Endodermal cell (in vitro differentiated cells): Measurements from ENCODE around the gene SLC40A1. TPM values are rescaled to one million over a fixed set of nuclear protein-coding genes. Genes with fewer than 3 reads are reported as not detected.

Source experiments
- DNase-seq: peaks from one replicate; pipeline ENCODE4 v3.0.0-alpha.2; 2017
- H3K27ac ChIP-seq: 2 replicates; pipeline ENCODE4 v1.5.1; 2013; ENCODE audit warnings: mild to moderate bottlenecking, low read depth, low read length, moderate library complexity
- H3K27me3 ChIP-seq: 2 replicates; pipeline ENCODE4 v1.6.1; 2013; ENCODE audit warnings: mild to moderate bottlenecking, low read length, moderate library complexity; ENCODE audit not compliant: insufficient read depth, control insufficient read depth, poor library complexity, severe bottlenecking
- H3K36me3 ChIP-seq: 2 replicates; pipeline ENCODE4 v1.7.0; 2013; ENCODE audit warnings: mild to moderate bottlenecking, low read length, moderate library complexity; ENCODE audit not compliant: control insufficient read depth, insufficient read depth
- H3K4me1 ChIP-seq: one replicate; pipeline ENCODE4 v1.7.0; 2013; ENCODE audit warnings: low read length; ENCODE audit not compliant: control insufficient read depth, insufficient read depth
- H3K4me3 ChIP-seq: 2 replicates; pipeline ENCODE4 v1.5.1; 2013; ENCODE audit warnings: mild to moderate bottlenecking, low read length, moderate library complexity
- H3K9ac ChIP-seq: 2 replicates; pipeline ENCODE4 v1.6.1; 2013; ENCODE audit warnings: mild to moderate bottlenecking, low read length, moderate library complexity; ENCODE audit not compliant: poor library complexity, severe bottlenecking; ENCODE audit errors: extremely low read depth
- H3K9me3 ChIP-seq: 2 replicates; pipeline ENCODE4 v1.6.1; 2013; ENCODE audit warnings: mild to moderate bottlenecking, low read length, moderate library complexity; ENCODE audit not compliant: control insufficient read depth
- H3K27ac Mint-ChIP-seq: 2 replicates; pipeline ENCODE4 v1.8.0; 2020; ENCODE audit warnings: mixed read lengths
- H3K27me3 Mint-ChIP-seq: 2 replicates; pipeline ENCODE4 v1.8.0; 2021; ENCODE audit warnings: mild to moderate bottlenecking, mixed read lengths; ENCODE audit not compliant: insufficient read depth
- H3K36me3 Mint-ChIP-seq: 2 replicates; pipeline ENCODE4 v1.8.0; 2020; ENCODE audit warnings: low read depth, mixed read lengths
- H3K4me1 Mint-ChIP-seq: 2 replicates; pipeline ENCODE4 v1.8.0; 2020; ENCODE audit warnings: mixed read lengths
- H3K4me3 Mint-ChIP-seq: 2 replicates; pipeline ENCODE4 v1.8.0; 2020; ENCODE audit warnings: mild to moderate bottlenecking, moderate library complexity, mixed read lengths
- H3K9me3 Mint-ChIP-seq: 2 replicates; pipeline ENCODE4 v1.8.0; 2020; ENCODE audit warnings: mild to moderate bottlenecking, mixed read lengths
- CTCF ChIP-seq: fragments of 200-600 bp; sonication (generic); conservative IDR thresholded peaks from 2 replicates; pipeline ENCODE4 v1.5.0; 2021; ENCODE audit warnings: antibody characterized with exemption, mild to moderate bottlenecking
- WGBS, 2 experiments: methylation state at CpG; one replicate each; pipeline versions ENCODE4 v1.1.5 to v1.1.7; 2013; ENCODE audit warnings: missing lambda C conversion rate in 2 of 2, mixed read lengths in 1 of 2; ENCODE audit not compliant: insufficient coverage in 1 of 2, insufficient read length in 1 of 2; 5-methylcytosine and 5-hydroxymethylcytosine counted together
- total RNA-seq, 2 donors: library from RNA; stranded (reverse); fragmentation: NEBNext Ultra II Directional in 1 of 2; extraction: Animal tissue kit (Norgen Biotek cat#: 25700) in 1 of 2; gene quantifications; 2 replicates in 1 of 2; 3 replicates in 1 of 2; pipeline ENCODE4 v1.2.1, GENCODE V29; 2021

The SLC40A1 gene
- total RNA-seq, 2 donors from 2014 or later, result 74.1 to 96.8 TPM

GRCh38 chr2:189527812-189528592 lies 52.6 kb downstream of the SLC40A1 start:
- WGBS, 2 experiments, result 100% methylated on average over 1 of the region's 1 CpG; no CpG with 5 or more reads in 1 of the 2 experiments
- no peak for TF ChIP-seq CTCF

GRCh38 chr2:189527041-189527750 lies 53.4 kb downstream of the SLC40A1 start:
- no peak overlapping the region for H3K4me3 Mint-ChIP-seq
- peaks cover 15% of the 10 kb centered on the region for H3K4me1 Mint-ChIP-seq
- DNase-seq, result no peak
- no peaks in the 10 kb centered on the region for H3K9me3 ChIP-seq
- no peaks in the 10 kb centered on the region for H3K36me3 Mint-ChIP-seq
- no peaks in the 10 kb centered on the region for H3K27me3 ChIP-seq
- H3K27me3 Mint-ChIP-seq, result no peaks in the 10 kb centered on the region
- H3K9me3 Mint-ChIP-seq, result no peaks in the 10 kb centered on the region
- no peaks in the 10 kb centered on the region for H3K4me1 ChIP-seq
- H3K4me3 ChIP-seq, result no peak overlapping the region
- no peak overlapping the region for H3K9ac ChIP-seq
- no peak overlapping the region for H3K27ac Mint-ChIP-seq
- no peak overlapping the region for H3K27ac ChIP-seq
- WGBS, 2 experiments, result 96 to 97% methylated on average over 5 to 12 of the region's 13 CpGs
- H3K36me3 ChIP-seq, result no peaks in the 10 kb centered on the region
- no peak for TF ChIP-seq CTCF

More at GRCh38 chr2:189527812-189528592, 52.6 kb downstream of the SLC40A1 start:
- Mint-ChIP-seq H3K4me3 (no peak overlapping the region), H3K9me3 (no peaks in the 10 kb centered on the region), H3K27me3 (no peaks in the 10 kb centered on the region), H3K27ac (no peak overlapping the region), H3K36me3 (no peaks in the 10 kb centered on the region), H3K4me1 (peaks cover 10% of the 10 kb centered on the region)
- Histone ChIP-seq H3K27me3 (no peaks in the 10 kb centered on the region), H3K27ac (no peak overlapping the region), H3K4me1 (no peaks in the 10 kb centered on the region), H3K9me3 (no peaks in the 10 kb centered on the region), H3K9ac (no peak overlapping the region), H3K4me3 (no peak overlapping the region), H3K36me3 (no peaks in the 10 kb centered on the region)
- no peak for DNase-seq

- H3K9ac ChIP-seq, result no peak overlapping the region
- DNase-seq, result no peak
- no peaks in the 10 kb centered on the region for H3K27me3 ChIP-seq
- H3K4me1 ChIP-seq, result no peaks in the 10 kb centered on the region
- no peak overlapping the region for H3K4me3 ChIP-seq
- no peaks in the 10 kb centered on the region for H3K36me3 Mint-ChIP-seq
- H3K36me3 ChIP-seq, result no peaks in the 10 kb centered on the region
- H3K9me3 Mint-ChIP-seq, result no peaks in the 10 kb centered on the region
- no peaks in the 10 kb centered on the region for H3K27me3 Mint-ChIP-seq
- no peak overlapping the region for H3K27ac Mint-ChIP-seq
- H3K4me1 Mint-ChIP-seq, result peaks cover 20% of the 10 kb centered on the region
- no peak overlapping the region for H3K4me3 Mint-ChIP-seq
- 89 to 93% methylated on average over 1 to 2 of the region's 2 CpGs for WGBS, 2 experiments
- H3K27ac ChIP-seq, result no peak overlapping the region
- H3K9me3 ChIP-seq, result no peaks in the 10 kb centered on the region
- no peak for TF ChIP-seq CTCF
Observed at GRCh38 chr2:189526241-189526640, 54.3 kb downstream of the SLC40A1 start.
